SIG-M5 treated with dmso at 0.1 percent for 504 hours (cell line): ENCODE measurements around the gene ARID3C.

Experiments used
- DNase-seq: peaks from one replicate; lab custom pipeline; 2025; ENCODE audit not compliant: unreplicated experiment; lab: John Stamatoyannopoulos, UW

Gene ARID3C

GRCh38 chr9:34601937-34602573 is 26.8 kb downstream of the ARID3C start:
- no peak for DNase-seq

- DNase-seq, result no peak
These were observed 28.0 kb downstream of the ARID3C start for GRCh38 chr9:34600908-34601307.

GRCh38 chr9:34599546-34599945 is 29.3 kb downstream of the ARID3C start:
- no peak for DNase-seq

- DNase-seq, result no peak
These were observed 34.7 kb downstream of the ARID3C start for GRCh38 chr9:34594177-34594576.

GRCh38 chr9:34592895-34593601 is 35.8 kb downstream of the ARID3C start:
- DNase-seq, result peak; percentile 10

- DNase-seq, result peak; percentile 39
These were observed 36.7 kb downstream of the ARID3C start for GRCh38 chr9:34591917-34592866.

GRCh38 chr9:34591248-34591916 is 37.5 kb downstream of the ARID3C start:
- peak; percentile 50 for DNase-seq

GRCh38 chr9:34590381-34591247 is 38.3 kb downstream of the ARID3C start:
- DNase-seq, result peak; percentile 4

GRCh38 chr9:34589636-34590380 is 39.1 kb downstream of the ARID3C start, which contains the start of gene CNTFR:
Gene CNTFR, minus strand, starts transcription at chr9:34589724. Its CDS starts 20,743 bp downstream, at chr9:34568981.
- peak; percentile 9 for DNase-seq

GRCh38 chr9:34588671-34589635 is 39.9 kb downstream of the ARID3C start:
- DNase-seq, result no peak

GRCh38 chr9:34587271-34587670 is 41.6 kb downstream of the ARID3C start:
- no peak for DNase-seq

- DNase-seq, result no peak
These were observed 42.8 kb downstream of the ARID3C start for GRCh38 chr9:34585946-34586669.

- no peak for DNase-seq
These were observed 43.9 kb downstream of the ARID3C start for GRCh38 chr9:34584970-34585369.

- DNase-seq, result no peak
These were observed 46.1 kb downstream of the ARID3C start for GRCh38 chr9:34582787-34583186.

GRCh38 chr9:34581318-34581717 is 47.5 kb downstream of the ARID3C start:
- DNase-seq, result no peak

GRCh38 chr9:34580358-34580757 is 48.5 kb downstream of the ARID3C start:
- DNase-seq, result no peak

- no peak for DNase-seq
These were observed 49.1 kb downstream of the ARID3C start for GRCh38 chr9:34579808-34580163.
